ELF-1 (cell line): ENCODE data around the gene DCAF10.
"Not testable (repeated sequence)": the region's sequence is repeated elsewhere in the genome, so short reads cannot be mapped to it uniquely, and the experiment has no call there.

Experiments
- DNase-seq: peaks from one replicate; pipeline ENCODE4 v3.0.0-alpha.2; 2016; ENCODE audit warnings: low read depth, low spot score

DCAF10 gene

GRCh38 chr9:37862530-37862929 is 61.9 kb downstream of the DCAF10 start:
- DNase-seq: no peak

DNA sequence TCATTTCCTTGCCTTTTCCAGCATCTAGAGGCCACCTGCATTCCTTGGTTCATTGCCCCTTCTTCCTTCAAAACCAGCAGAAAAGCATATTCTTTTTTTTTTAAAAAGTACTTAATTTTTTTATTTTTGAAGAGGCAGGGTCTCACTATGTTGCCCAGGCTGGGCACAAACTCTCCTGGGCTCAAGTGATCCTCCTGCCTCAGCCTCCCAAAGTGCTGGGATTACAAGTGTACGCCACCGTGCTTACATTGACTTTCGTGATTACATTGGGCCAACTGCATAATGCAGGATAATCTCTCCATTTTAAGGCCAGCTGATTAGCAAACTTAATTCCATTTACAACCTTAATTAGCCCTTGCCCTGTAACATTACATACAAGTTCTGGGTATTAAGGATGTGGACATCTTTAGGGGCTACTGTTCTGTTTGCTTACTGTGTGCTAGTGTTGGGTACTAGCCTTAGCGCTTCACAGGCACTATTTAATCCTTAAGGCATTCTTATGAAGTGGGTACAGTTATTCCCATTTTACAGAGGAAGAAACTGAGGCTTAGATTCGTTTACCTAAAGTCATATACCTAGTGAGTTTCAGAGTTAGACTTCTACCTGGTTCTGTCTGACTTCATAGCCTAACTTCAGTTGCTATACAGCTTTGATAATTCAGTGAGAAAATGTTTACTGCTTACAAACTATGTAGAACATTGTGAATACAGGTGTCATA is 69.6 kb downstream of the DCAF10 start:
- no peak for DNase-seq

DNA sequence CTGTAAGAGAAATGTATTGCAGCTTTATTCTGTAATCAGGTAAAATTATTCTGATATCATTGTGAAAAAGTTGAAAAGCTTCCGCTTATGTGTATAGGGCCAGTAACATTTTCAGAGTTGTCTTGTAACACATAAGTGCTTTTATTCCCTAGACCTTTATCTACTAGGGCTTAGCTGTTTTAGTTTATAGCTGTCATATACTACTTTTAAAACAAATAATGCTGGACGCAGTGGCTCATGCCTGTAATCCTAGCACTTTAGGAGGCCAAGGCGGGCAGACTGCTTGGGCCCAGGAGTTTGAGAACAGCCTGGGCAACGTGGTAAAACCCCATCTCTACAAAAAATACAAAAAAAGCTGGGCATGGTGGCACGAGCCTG is 70.2 kb downstream of the DCAF10 start:
- no peak for DNase-seq

DNA sequence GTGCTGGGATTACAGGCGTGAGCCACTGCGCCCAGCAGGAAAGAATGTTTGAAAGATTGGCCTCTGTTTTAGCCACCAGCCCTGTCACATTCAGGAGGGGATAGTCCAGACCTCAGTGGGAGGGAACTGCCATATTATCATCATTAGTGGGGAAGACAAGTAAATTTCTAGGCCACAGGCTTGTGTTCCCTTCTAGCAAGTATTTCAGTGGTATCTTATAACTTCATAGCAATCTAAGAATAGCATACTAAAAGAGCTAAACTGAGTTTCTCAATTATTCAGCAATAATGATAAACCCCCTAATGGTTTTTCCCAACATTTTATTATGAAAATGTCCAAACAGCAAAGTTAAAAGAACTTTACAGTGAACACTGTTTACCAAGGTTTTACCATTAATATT is 73.4 kb downstream of the DCAF10 start:
- no peak for DNase-seq

DNA sequence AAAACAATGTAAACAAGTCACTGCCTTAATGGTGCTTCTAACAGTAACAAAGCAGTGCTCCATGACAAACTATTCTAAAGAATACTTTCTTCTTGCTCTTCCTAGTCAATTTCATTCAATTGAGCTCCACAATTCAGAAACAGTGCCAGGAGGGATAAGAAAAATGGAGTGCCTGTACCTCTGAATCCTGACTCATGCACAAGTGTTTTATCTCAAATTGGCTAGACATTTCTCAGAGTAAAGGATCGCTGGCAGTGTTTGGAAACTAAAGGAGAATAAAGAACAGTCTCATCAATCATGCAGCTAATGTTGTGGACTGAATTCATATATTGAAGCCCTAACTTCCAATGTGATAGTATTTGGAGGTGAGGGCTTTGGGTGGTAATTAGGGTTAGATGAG is 75.8 kb downstream of the DCAF10 start:
- no peak for DNase-seq

DNA sequence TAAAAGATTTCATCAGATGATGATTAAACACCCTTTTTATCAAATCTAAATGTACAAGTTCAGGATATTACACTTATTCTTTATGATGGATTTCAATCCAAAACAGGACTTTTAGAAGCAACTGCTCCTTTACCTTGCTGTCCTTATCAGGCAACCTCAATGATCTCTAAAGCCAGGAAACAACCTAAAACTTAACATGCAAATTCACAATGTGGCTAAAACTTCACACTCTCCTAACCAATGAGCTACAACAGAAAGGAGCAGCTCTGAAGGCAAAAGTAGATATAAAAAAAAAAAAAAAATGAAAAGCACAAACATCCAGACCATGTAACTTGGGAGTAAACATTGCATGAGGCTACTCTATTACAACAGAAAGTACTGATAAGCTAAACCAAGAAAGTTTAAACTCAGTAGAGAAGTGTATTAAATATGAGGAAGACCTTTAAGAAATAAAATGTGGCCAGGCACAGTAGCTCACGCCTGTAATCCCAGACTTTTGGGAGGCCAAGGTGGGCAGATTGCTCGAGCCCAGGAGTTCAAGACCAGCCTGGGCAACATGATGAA is 80.4 kb downstream of the DCAF10 start:
- no peak for DNase-seq

DNA sequence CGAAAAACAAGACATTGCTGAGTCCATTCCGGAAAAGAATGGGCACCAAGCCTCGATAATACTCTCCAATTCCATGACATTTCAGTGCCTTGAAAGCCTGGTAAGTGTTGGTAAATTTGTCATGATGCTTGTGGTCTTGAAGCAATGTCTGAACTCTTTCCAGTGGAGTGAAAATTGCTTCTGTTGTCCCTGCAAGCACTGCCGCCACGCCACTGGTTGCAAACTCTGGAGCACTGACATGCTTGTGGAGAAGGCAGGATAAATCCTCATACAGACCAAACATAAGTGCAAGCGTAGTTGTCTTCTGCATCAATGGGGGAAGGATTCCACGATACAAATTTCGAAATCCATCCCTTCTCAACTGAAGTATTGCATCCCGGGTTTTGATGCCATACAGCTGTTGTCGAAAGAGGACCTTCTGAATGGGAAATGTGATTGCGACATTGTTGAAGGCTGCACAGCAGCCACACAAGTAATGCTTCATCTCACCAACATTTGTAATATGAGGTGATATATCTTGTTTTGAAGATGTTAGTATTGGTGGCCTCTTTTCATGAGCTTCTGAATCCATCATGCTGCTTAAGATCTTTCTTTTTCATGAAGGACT is 87.5 kb downstream of the DCAF10 start:
- not testable (repeated sequence) for DNase-seq

GRCh38 chr9:37889536-37889935 is 88.9 kb downstream of the DCAF10 start:
- DNase-seq: no peak

DNA sequence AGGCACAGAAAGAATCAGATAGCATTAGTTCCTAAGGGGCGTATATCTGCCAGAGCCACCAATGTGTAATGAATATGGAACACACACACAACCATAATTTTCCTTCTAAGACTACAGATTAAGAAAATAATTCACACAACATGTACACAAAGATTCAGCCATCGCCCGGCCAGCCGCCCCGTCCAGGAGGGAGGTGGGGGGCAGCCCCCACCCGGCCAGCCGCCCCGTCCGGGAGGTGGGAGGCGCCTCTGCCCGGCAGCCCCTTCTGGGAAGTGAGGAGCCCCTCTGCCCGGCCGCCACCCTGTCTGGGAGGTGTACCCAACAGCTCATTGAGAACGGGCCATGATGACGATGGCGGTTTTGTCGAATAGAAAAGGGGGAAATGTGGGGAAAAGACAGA is 90.4 kb downstream of the DCAF10 start:
- not testable (repeated sequence) for DNase-seq

DNA sequence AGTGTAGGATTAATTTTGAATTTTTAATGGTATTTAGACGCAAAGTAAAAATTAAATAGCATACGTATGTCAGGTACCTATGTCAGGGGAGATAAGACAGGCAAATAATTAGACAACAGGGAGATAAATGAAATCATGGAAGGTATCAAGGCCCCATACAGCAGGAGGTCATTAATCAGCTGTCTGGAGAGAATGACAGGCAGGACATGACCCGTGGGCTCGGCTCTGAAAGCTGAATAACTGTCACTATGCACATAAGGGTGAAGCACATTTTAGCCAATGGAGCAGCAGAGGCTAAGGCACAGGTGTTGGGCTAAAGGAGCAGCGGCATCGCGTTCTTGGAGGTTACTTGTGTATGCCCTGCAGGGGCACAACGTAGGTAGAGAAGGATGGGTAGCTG is 91.5 kb downstream of the DCAF10 start:
- no peak for DNase-seq

DNA sequence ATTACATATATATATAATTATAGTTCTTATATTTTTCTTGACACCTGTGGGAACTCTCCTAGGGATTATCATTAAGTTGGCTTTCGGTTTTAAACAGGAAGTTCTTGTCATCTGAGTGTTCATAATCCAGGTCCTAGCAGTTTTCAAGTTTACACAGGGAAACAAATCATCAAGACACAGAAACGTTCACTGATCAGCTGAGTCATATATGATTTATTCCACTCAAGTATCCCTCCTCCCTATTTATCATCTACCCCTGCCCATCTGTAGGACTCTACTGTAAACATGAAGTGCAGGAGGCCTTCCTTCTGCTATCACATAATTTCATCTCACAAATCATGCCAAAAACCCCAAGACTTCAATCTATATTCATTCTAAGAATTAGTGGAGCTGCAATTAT is 97.1 kb downstream of the DCAF10 start:
- no peak for DNase-seq

GRCh38 chr9:37899041-37899440 is 98.4 kb downstream of the DCAF10 start:
- no peak for DNase-seq

GRCh38 chr9:37902131-37902530 is 101.5 kb downstream of the DCAF10 start:
- DNase-seq: no peak

DNA sequence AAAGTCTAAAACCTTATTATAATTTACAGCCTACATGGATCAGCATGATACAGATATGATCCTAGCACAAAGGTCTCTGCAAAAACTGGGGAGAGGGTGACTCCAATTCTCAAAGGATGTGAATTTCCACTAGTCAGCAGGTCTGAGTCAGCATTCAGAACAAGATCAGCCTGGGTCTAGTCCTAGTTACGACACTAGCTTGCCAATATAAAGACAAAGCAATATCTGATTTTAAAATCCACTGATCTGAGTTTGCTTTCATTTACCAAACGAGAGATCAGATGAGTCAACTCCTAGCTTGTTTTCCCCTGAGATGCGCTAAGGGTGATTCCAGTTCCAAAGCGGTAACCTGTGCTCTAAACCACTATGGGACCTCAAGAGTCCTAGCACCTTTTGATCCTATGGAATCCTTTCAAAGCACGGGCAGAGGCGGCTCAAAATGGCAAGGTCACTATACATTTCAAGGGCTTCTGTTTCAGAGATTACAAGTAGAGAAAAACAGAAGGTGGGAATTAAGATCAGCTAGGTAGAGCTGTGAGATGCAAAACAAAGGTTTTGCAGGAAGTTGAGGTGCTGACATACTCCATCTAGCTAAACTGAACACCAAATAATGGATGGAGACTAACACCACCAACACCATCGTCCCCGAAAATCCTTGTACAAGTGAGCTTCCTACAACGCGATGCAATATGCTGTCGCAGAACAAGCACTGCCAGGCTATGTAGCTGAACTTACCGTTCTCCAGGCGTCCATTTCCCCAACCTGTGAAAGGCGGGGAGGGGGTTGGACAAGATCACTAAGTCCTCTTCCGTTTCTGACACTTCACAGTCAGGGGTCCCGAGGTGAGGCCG is 102.4 kb downstream of the DCAF10 start:
- DNase-seq: no peak

GRCh38 chr9:37903647-37904444 is 103.2 kb downstream of the DCAF10 start, which contains the start of gene SLC25A51:
Gene SLC25A51 (minus strand): TSS chr9:37904127. CDS start chr9:37888550, 15,577 bp downstream.
- peak; percentile 97 for DNase-seq

DNA sequence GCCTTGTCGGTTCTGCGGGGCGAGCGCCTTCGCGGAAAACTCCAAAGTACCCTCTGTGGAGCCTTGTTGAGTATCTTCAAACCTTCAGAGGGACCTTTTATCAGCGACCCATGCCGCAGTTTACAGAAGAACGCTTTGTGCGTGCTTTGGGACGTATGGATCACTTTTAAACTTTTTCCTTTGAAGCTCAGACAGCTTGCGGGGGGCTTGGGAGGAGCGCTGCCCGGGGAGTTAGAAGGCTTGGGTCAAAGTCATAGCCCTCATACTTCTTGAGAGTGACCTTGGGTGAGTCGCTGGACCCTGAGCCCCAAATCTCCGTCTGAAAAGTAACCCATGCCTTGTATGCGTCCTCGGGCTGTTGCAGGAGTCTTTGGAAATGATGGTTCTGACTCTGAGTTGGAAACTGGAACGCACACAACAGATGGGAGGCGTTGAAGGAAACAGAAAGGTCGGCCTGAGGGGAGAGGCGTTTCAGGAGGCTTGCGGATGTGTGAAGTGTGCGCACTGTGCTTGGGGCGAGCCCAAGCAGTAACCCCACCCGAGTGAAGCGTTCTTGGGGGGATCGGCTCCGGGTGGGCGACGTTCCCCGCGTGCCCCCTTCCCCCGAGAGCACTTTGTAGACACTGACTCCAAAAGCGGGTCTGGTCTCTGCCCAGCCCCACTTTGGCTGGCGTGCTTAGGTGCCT is 104.0 kb downstream of the DCAF10 start:
- DNase-seq: peak; percentile 46

DNA sequence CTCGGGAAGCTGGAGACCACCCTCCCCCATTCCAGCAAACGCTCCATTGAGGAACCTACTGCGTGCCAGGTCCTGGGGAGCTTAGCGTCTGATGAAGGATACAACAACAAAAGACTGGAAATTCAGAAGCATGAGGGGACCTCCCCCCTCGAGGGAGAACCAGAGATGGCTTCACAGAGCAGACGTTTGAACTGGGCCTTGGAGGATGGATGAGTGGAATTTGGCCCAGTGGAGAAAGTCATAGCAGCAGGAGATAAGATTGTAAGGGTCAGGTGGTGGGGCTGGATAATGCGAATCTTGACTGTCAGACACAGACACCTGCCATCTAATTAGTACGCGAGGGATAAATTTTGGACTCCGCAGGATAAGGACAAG is 104.5 kb downstream of the DCAF10 start:
- DNase-seq: no peak

- no peak for DNase-seq
Measured at GRCh38 chr9:37905776-37906175, 105.2 kb downstream of the DCAF10 start.

- no peak for DNase-seq
Measured at GRCh38 chr9:37906312-37907239, 106.0 kb downstream of the DCAF10 start.

DNA sequence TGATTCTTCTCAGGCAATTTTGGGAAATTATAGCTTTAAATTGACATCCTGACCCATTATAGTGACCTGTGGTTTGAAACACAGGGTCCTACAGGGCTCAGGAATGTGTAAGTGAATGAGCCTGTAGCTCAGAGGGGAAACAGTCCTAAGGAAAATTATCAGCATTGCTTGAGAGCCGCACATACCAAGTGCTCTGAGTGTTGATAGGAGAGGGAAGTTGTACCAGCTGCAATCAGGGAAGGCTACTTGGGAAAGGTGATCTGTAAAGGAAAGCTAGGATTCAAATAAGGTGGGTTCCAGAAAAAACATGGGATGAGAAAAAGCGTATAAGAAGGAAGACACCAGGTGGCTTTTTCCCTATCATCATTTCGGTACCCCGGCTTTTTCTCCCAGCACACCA is 107.7 kb downstream of the DCAF10 start:
- no peak for DNase-seq
